Liver (tissue), 9 donors: Measurements from ENCODE around the gene CAMSAP3. TPM values are rescaled to one million over a fixed set of nuclear protein-coding genes. Genes with fewer than 3 reads are reported as not detected.

Experiments used
- DNase-seq: peaks from one replicate; pipeline ENCODE4 v3.0.0-alpha.2; 2017; ENCODE audit warnings: low spot score
- H3K27ac ChIP-seq, 2 donors: one replicate each; pipeline ENCODE4 v1.7.0; 2013; ENCODE audit warnings: inconsistent platforms in 2 of 2, low read length in 2 of 2, control low read depth in 1 of 2, low read depth in 1 of 2, mild to moderate bottlenecking in 1 of 2
- H3K27me3 ChIP-seq, 4 donors: one replicate each; pipeline versions ENCODE4 v1.6.1 to v1.7.0; 2013; ENCODE audit warnings: low read length in 3 of 4, inconsistent platforms in 1 of 4, mild to moderate bottlenecking in 1 of 4, moderate library complexity in 1 of 4; ENCODE audit not compliant: control insufficient read depth in 4 of 4, insufficient read depth in 4 of 4
- H3K36me3 ChIP-seq, 4 donors: one replicate each; pipeline versions ENCODE4 v1.6.1 to v1.7.0; 2013; ENCODE audit warnings: low read length in 3 of 4, mild to moderate bottlenecking in 3 of 4, low read depth in 1 of 4, moderate library complexity in 1 of 4; ENCODE audit not compliant: control insufficient read depth in 4 of 4, insufficient read depth in 3 of 4
- H3K4me1 ChIP-seq, 4 donors: one replicate each; pipeline versions ENCODE4 v1.6.1 to v1.7.0; 2013; ENCODE audit warnings: low read length in 3 of 4, mild to moderate bottlenecking in 3 of 4, moderate library complexity in 1 of 4; ENCODE audit not compliant: control insufficient read depth in 4 of 4, insufficient read depth in 4 of 4
- H3K4me3 ChIP-seq, 3 donors: one replicate each; pipeline versions ENCODE4 v1.6.1 to v1.7.0; 2013; ENCODE audit warnings: low read length in 3 of 3, control low read depth in 1 of 3, low read depth in 1 of 3, mild to moderate bottlenecking in 1 of 3
- H3K9ac ChIP-seq, 2 donors: one replicate each; pipeline ENCODE4 v1.7.0; 2013; ENCODE audit warnings: low read length in 2 of 2, mild to moderate bottlenecking in 2 of 2, moderate library complexity in 2 of 2, control low read depth in 1 of 2, low read depth in 1 of 2
- H3K9me3 ChIP-seq, 4 donors: one replicate each; pipeline versions ENCODE4 v1.6.1 to v1.7.0; 2013; ENCODE audit warnings: low read length in 3 of 4; ENCODE audit not compliant: control insufficient read depth in 4 of 4
- GABPA ChIP-seq, 2 donors: IDR thresholded peaks in 1 of 2; conservative IDR thresholded peaks in 1 of 2; 2 replicates each; pipeline ENCODE4 v1.6.1; 2016; ENCODE audit warnings: antibody characterized with exemption in 2 of 2, mild to moderate bottlenecking in 1 of 2, moderate library complexity in 1 of 2
- TAF1 ChIP-seq: conservative IDR thresholded peaks from 2 replicates; pipeline ENCODE4 v1.6.1; 2016; ENCODE audit warnings: antibody characterized with exemption, mild to moderate bottlenecking
- WGBS: extraction: QIAGEN DNeasy Blood & Tissue Kit; methylation state at CpG from one replicate; pipeline ENCODE4 v1.1.7; 2013; 5-methylcytosine and 5-hydroxymethylcytosine counted together
- polyA plus RNA-seq, 2 donors: library from polyadenylated mRNA; stranded (reverse) in 1 of 2; unstranded in 1 of 2; fragments of 200-250 nt in 1 of 2; fragments of >200 nt in 1 of 2; fragmentation: Nextera tagmentation in 1 of 2; extraction: Ambion mirVana in 1 of 2; gene quantifications; one replicate each; pipeline versions ENCODE4 v1.2.1 to v1.2.3, GENCODE V29; 2013 to 2015
- total RNA-seq, 2 donors: library from RNA; depleted of rRNA; stranded (reverse); fragments of >200 nt; gene quantifications; one replicate each; pipeline ENCODE4 v1.2.3, GENCODE V29; 2014
- TF ChIP-seq, protein P1 (sequence below): IDR thresholded peaks from 2 replicates; pipeline ENCODE4 v1.6.1; 2016; ENCODE audit warnings: antibody characterized with exemption, mild to moderate bottlenecking
- TF ChIP-seq, protein P2 (sequence below): fragments of 150-350 bp; IDR thresholded peaks from 2 replicates; pipeline ENCODE4 v1.5.1; 2017; ENCODE audit warnings: improper control_type of control experiment, low read depth, low read length; ENCODE audit not compliant: missing input control
- TF ChIP-seq, protein P3 (sequence below): IDR thresholded peaks from 2 replicates; pipeline ENCODE4 v1.6.1; 2016; ENCODE audit warnings: antibody characterized with exemption
- donor health status: healthy.
- donor health status: healthy.
- donor health status: healthy.
- donor health status: healthy.
- donor health status: healthy.

The CAMSAP3 gene
- total and polyA plus RNA-seq, 4 donors, result 4.4 to 19.1 (median 9.8) TPM

GRCh38 chr19:7636317-7636690 lies 40.6 kb downstream of the CAMSAP3 start:
- peak overlapping the region in 1 of 2 donors; percentile 25 for H3K9ac ChIP-seq
- no peaks in the 10 kb centered on the region for H3K27me3 ChIP-seq
- H3K36me3 ChIP-seq, result peaks cover 0 to 6% (median 0%) of the 10 kb centered on the region in 4 donors
- no peak for TF ChIP-seq TAF1
- TF ChIP-seq, protein P1, sequence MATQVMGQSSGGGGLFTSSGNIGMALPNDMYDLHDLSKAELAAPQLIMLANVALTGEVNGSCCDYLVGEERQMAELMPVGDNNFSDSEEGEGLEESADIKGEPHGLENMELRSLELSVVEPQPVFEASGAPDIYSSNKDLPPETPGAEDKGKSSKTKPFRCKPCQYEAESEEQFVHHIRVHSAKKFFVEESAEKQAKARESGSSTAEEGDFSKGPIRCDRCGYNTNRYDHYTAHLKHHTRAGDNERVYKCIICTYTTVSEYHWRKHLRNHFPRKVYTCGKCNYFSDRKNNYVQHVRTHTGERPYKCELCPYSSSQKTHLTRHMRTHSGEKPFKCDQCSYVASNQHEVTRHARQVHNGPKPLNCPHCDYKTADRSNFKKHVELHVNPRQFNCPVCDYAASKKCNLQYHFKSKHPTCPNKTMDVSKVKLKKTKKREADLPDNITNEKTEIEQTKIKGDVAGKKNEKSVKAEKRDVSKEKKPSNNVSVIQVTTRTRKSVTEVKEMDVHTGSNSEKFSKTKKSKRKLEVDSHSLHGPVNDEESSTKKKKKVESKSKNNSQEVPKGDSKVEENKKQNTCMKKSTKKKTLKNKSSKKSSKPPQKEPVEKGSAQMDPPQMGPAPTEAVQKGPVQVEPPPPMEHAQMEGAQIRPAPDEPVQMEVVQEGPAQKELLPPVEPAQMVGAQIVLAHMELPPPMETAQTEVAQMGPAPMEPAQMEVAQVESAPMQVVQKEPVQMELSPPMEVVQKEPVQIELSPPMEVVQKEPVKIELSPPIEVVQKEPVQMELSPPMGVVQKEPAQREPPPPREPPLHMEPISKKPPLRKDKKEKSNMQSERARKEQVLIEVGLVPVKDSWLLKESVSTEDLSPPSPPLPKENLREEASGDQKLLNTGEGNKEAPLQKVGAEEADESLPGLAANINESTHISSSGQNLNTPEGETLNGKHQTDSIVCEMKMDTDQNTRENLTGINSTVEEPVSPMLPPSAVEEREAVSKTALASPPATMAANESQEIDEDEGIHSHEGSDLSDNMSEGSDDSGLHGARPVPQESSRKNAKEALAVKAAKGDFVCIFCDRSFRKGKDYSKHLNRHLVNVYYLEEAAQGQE, result no peak
- WGBS, result 75% methylated on average over 16 of the region's 16 CpGs
- H3K4me3 ChIP-seq, result peak overlapping the region in 2 of 3 donors; percentile 77 to 79
- no peaks in the 10 kb centered on the region for H3K9me3 ChIP-seq
- peaks cover 1 to 25% (median 15%) of the 10 kb centered on the region in 4 donors for H3K4me1 ChIP-seq
- H3K27ac ChIP-seq, result peak overlapping the region in 1 of 2 donors; percentile 62
- DNase-seq, result no peak

DNA sequence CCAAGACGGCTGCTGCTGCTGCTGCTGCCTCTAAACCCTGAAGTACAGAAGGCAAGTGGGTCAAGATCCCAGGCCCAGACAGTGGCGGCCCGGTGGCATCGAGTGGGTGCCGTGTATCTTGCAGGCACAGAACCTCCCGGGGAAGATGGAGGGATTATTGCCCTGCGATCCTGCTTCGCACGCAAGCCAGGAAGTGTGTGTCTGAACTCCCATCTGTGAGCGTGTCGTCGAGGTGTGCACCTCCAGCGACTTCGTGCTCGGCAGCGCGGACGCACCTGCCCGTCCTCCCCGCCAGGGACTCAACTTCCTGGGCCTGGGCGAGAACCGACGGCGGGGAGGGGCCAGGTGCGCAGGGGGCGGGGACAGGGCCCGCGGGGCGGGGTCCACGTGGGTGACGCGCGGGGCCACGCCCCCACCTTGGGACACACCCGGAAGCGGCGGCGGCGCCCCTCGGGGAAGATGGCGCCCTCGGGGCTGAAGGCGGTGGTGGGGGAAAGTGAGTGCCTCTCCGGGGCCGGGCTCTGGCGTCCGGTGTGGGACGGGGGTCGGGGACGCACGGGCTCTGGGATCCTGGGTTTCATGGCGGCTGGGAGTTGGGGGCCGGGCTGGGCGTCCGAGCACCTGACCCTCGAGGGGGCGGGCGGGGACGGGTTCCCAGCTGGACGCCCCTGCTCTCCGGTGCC lies 41.2 kb downstream of the CAMSAP3 start, which contains the start of gene STXBP2:
STXBP2 (plus strand) TSS at position 420 of the 683 bp plus-strand sequence; CDS start at position 460, 40 bp downstream.
- Histone ChIP-seq H3K27ac (peak within 1 kb of the TSS; percentile 48 to 62), H3K9ac (peak within 1 kb of the TSS; percentile 60 to 78), H3K4me3 (peak within 1 kb of the TSS; percentile 49 to 79 (median 77)), H3K9me3 (no peaks in the 10 kb centered on the region), H3K36me3 (peaks cover 0 to 3% (median 0%) of the 10 kb centered on the region in 4 donors), H3K4me1 (peaks cover 1 to 25% (median 15%) of the 10 kb centered on the region in 4 donors), H3K27me3 (no peaks in the 10 kb centered on the region)
- peak; percentile 91 for DNase-seq
- 8% methylated on average over 61 of the region's 61 CpGs for WGBS
- TF ChIP-seq GABPA (IDR thresholded peaks at IDR 0.05 in 1 of 2, conservative IDR thresholded peaks at IDR 0.05 in 1 of 2), result no peak
- TF ChIP-seq, protein P2, sequence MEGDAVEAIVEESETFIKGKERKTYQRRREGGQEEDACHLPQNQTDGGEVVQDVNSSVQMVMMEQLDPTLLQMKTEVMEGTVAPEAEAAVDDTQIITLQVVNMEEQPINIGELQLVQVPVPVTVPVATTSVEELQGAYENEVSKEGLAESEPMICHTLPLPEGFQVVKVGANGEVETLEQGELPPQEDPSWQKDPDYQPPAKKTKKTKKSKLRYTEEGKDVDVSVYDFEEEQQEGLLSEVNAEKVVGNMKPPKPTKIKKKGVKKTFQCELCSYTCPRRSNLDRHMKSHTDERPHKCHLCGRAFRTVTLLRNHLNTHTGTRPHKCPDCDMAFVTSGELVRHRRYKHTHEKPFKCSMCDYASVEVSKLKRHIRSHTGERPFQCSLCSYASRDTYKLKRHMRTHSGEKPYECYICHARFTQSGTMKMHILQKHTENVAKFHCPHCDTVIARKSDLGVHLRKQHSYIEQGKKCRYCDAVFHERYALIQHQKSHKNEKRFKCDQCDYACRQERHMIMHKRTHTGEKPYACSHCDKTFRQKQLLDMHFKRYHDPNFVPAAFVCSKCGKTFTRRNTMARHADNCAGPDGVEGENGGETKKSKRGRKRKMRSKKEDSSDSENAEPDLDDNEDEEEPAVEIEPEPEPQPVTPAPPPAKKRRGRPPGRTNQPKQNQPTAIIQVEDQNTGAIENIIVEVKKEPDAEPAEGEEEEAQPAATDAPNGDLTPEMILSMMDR, result peak; percentile 23

- peaks cover 1 to 25% (median 15%) of the 10 kb centered on the region in 4 donors for H3K4me1 ChIP-seq
- H3K9ac ChIP-seq, result peak overlapping the region; percentile 60 to 78
- WGBS, result 46% methylated on average over 30 of the region's 30 CpGs
Observed at GRCh38 chr19:7637374-7638256, 42.0 kb downstream of the CAMSAP3 start.

More at GRCh38 chr19:7637374-7638256, 42.0 kb downstream of the CAMSAP3 start:
- H3K36me3 ChIP-seq, result no peaks in the 10 kb centered on the region
- DNase-seq, result peak; percentile 66
- H3K27me3 ChIP-seq, result no peaks in the 10 kb centered on the region
- H3K27ac ChIP-seq, result peak overlapping the region; percentile 48 to 62
- peak overlapping the region in 2 of 3 donors; percentile 77 to 79 for H3K4me3 ChIP-seq
- TF ChIP-seq, protein P3, sequence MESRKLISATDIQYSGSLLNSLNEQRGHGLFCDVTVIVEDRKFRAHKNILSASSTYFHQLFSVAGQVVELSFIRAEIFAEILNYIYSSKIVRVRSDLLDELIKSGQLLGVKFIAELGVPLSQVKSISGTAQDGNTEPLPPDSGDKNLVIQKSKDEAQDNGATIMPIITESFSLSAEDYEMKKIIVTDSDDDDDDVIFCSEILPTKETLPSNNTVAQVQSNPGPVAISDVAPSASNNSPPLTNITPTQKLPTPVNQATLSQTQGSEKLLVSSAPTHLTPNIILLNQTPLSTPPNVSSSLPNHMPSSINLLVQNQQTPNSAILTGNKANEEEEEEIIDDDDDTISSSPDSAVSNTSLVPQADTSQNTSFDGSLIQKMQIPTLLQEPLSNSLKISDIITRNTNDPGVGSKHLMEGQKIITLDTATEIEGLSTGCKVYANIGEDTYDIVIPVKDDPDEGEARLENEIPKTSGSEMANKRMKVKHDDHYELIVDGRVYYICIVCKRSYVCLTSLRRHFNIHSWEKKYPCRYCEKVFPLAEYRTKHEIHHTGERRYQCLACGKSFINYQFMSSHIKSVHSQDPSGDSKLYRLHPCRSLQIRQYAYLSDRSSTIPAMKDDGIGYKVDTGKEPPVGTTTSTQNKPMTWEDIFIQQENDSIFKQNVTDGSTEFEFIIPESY, result no peak
- TF ChIP-seq GABPA (IDR thresholded peaks at IDR 0.05 in 1 of 2, conservative IDR thresholded peaks at IDR 0.05 in 1 of 2), result peak in 1 of 2 donors; percentile 37
- no peaks in the 10 kb centered on the region for H3K9me3 ChIP-seq
